HG03175 (cell line): ENCODE measurements around the gene RPAIN.

Source experiments
- ATAC-seq: cut with Tn5 transposase; IDR thresholded peaks from one replicate; pipeline ENCODE4 v1.9.1; 2021; ENCODE audit warnings: mild to moderate bottlenecking, moderate library complexity; ENCODE audit not compliant: unreplicated experiment

Gene RPAIN

GRCh38 chr17:5419959-5420653 is at the start of gene RPAIN:
Gene RPAIN, plus strand, starts transcription at chr17:5420182. Its CDS starts 29 bp downstream, at chr17:5420211.
- peak; percentile 54 for ATAC-seq

GRCh38 chr17:5370411-5370810 is 49.6 kb upstream of the RPAIN start:
- ATAC-seq = no peak

- no peak for ATAC-seq
Observed at GRCh38 chr17:5373112-5373511, 46.9 kb upstream of the RPAIN start.

- ATAC-seq = no peak
Observed at GRCh38 chr17:5378566-5379207, 41.3 kb upstream of the RPAIN start.

- no peak for ATAC-seq
Observed at GRCh38 chr17:5379351-5380107, 40.5 kb upstream of the RPAIN start.

- ATAC-seq = no peak
Observed at GRCh38 chr17:5380491-5381135, 39.4 kb upstream of the RPAIN start.

- no peak for ATAC-seq
Observed at GRCh38 chr17:5381542-5381941, 38.4 kb upstream of the RPAIN start.

GRCh38 chr17:5391678-5392077 is 28.3 kb upstream of the RPAIN start:
- ATAC-seq = no peak

- ATAC-seq = no peak
Observed at GRCh38 chr17:5396612-5397011, 23.4 kb upstream of the RPAIN start.

- ATAC-seq = no peak
Observed at GRCh38 chr17:5399767-5400166, 20.2 kb upstream of the RPAIN start.

GRCh38 chr17:5405400-5405799 is 14.6 kb upstream of the RPAIN start:
- no peak for ATAC-seq

- ATAC-seq = no peak
Observed at GRCh38 chr17:5408186-5408585, 11.8 kb upstream of the RPAIN start.

GRCh38 chr17:5410594-5411272 is 9.2 kb upstream of the RPAIN start:
- ATAC-seq = no peak

- ATAC-seq = no peak
Observed at GRCh38 chr17:5413682-5414081, 6.3 kb upstream of the RPAIN start.

- no peak for ATAC-seq
Observed at GRCh38 chr17:5416901-5417300, 3.1 kb upstream of the RPAIN start.

- ATAC-seq = peak; percentile 40
Observed at GRCh38 chr17:5418858-5419355, 1.1 kb upstream of the RPAIN start.

- peak; percentile 88 for ATAC-seq
Observed at GRCh38 chr17:5419356-5419958, 525 bp upstream of the RPAIN start, which contains the start of gene NUP88. Gene NUP88, minus strand, starts transcription at chr17:5419662. Its CDS starts 12 bp downstream, at chr17:5419650.

- no peak for ATAC-seq
Observed at GRCh38 chr17:5422505-5422904, 2.5 kb downstream of the RPAIN start.

- ATAC-seq = no peak
Observed at GRCh38 chr17:5424909-5425308, 4.9 kb downstream of the RPAIN start.

GRCh38 chr17:5425826-5426225 is 5.8 kb downstream of the RPAIN start:
- no peak for ATAC-seq
